ENCODE data around the gene TMEM219.
"Not testable (repeated sequence)": the region's sequence is repeated elsewhere in the genome, so short reads cannot be mapped to it uniquely, and the experiment has no call there.

Gene TMEM219

GRCh38 chr16:30016555-30017276 is 54.8 kb downstream of the TMEM219 start:
- no peak for DNase-seq

GRCh38 chr16:30017277-30017656 is 55.4 kb downstream of the TMEM219 start:
- DNase-seq = no peak

GRCh38 chr16:30017937-30018336 is 56.1 kb downstream of the TMEM219 start:
- DNase-seq = not testable (repeated sequence)

- DNase-seq = no peak
These were observed 56.9 kb downstream of the TMEM219 start for GRCh38 chr16:30018731-30019158.

Data from NCI-H446 (cell line).